WTC11 (cell line): ENCODE data around the gene WFDC9. TPM values are rescaled to one million over a fixed set of nuclear protein-coding genes. Genes with fewer than 3 reads are reported as not detected.

Experiments
- ATAC-seq: fragments of 200-7000 bp; cut with Tn5 transposase; 2 replicates; pipeline ENCODE4 v1.10.0; 2021; ENCODE audit warnings: mild to moderate bottlenecking, moderate library complexity
- CTCF ChIA-PET: fragments of 300-600 bp; sonication (Branson Sonifier 250); formaldehyde crosslinking; loops from one replicate; lab custom pipeline; 2021; ENCODE audit warnings: antibody characterized with exemption; lab: Charles Lee
- POLR2A ChIA-PET: fragments of 350-600 bp; sonication (Branson Sonifier 250); formaldehyde crosslinking; loops from one replicate; lab custom pipeline; 2021; ENCODE audit warnings: antibody characterized with exemption; lab: Charles Lee
- DNase-seq: peaks from one replicate; pipeline ENCODE4 v3.0.0; 2021; ENCODE audit warnings: low spot score
- H3K27ac Mint-ChIP-seq: 2 replicates; pipeline ENCODE4 v1.8.0; 2021; ENCODE audit warnings: mixed read lengths
- H3K27me3 Mint-ChIP-seq: 2 replicates; pipeline ENCODE4 v1.8.0; 2021; ENCODE audit warnings: low read depth, mild to moderate bottlenecking, moderate library complexity, mixed read lengths
- H3K36me3 Mint-ChIP-seq: 2 replicates; pipeline ENCODE4 v1.8.0; 2021; ENCODE audit warnings: mixed read lengths
- H3K4me1 Mint-ChIP-seq: 2 replicates; pipeline ENCODE4 v1.8.0; 2022; ENCODE audit warnings: mixed read lengths
- H3K4me3 Mint-ChIP-seq: 2 replicates; pipeline ENCODE4 v1.8.0; 2021; ENCODE audit warnings: mild to moderate bottlenecking, moderate library complexity, mixed read lengths
- H3K9me3 Mint-ChIP-seq: 2 replicates; pipeline ENCODE4 v1.8.0; 2021; ENCODE audit warnings: mixed read lengths
- CBFB ChIP-seq: sonication (generic); formaldehyde crosslinking; IDR thresholded peaks from 2 replicates; pipeline ENCODE4 v1.8.1; 2022; ENCODE audit warnings: mild to moderate bottlenecking, low read depth, missing genetic modification reagents
- EMX1 ChIP-seq: fragments of 250-450 bp; sonication (Bioruptor Pico); IDR thresholded peaks from 2 replicates; pipeline ENCODE4 v1.8.0; 2021; ENCODE audit warnings: mild to moderate bottlenecking
- IRF2 ChIP-seq: sonication (generic); formaldehyde crosslinking; IDR thresholded peaks from 2 replicates; pipeline ENCODE4 v1.8.0; 2022; ENCODE audit warnings: low read depth, missing genetic modification reagents, borderline replicate concordance
- JAZF1 ChIP-seq: fragments of 250-450 bp; sonication (Bioruptor Pico); IDR thresholded peaks from 2 replicates; pipeline ENCODE4 v1.9.0; 2021; ENCODE audit warnings: moderate library complexity, mild to moderate bottlenecking, inconsistent platforms
- KAT7 ChIP-seq: sonication (generic); formaldehyde crosslinking; IDR thresholded peaks from 2 replicates; pipeline ENCODE4 v1.8.1; 2023; ENCODE audit warnings: missing genetic modification reagents, mild to moderate bottlenecking, borderline replicate concordance
- NR1H2 ChIP-seq: sonication (generic); formaldehyde crosslinking; IDR thresholded peaks from 2 replicates; pipeline ENCODE4 v1.9.0; 2021; ENCODE audit warnings: mild to moderate bottlenecking, moderate library complexity, missing genetic modification reagents
- PRRX2 ChIP-seq: fragments of 250-450 bp; sonication (Bioruptor Pico); IDR thresholded peaks from 2 replicates; pipeline ENCODE4 v1.8.0; 2021; ENCODE audit warnings: mild to moderate bottlenecking
- RORB ChIP-seq: fragments of 250-450 bp; sonication (Bioruptor Pico); IDR thresholded peaks from 2 replicates; pipeline ENCODE4 v1.9.0; 2021; ENCODE audit warnings: mild to moderate bottlenecking
- SMAD3 ChIP-seq: sonication (generic); formaldehyde crosslinking; IDR thresholded peaks from 2 replicates; pipeline ENCODE4 v1.8.0; 2022; ENCODE audit warnings: missing genetic modification reagents, mild to moderate bottlenecking, borderline replicate concordance
- SMAD4 ChIP-seq: sonication (generic); formaldehyde crosslinking; IDR thresholded peaks from 2 replicates; pipeline ENCODE4 v1.8.0; 2022; ENCODE audit warnings: mild to moderate bottlenecking, missing genetic modification reagents
- SOX15 ChIP-seq: fragments of 250-450 bp; sonication (Bioruptor Pico); IDR thresholded peaks from 2 replicates; pipeline ENCODE4 v1.9.0; 2021; ENCODE audit warnings: mild to moderate bottlenecking
- TEAD1 ChIP-seq: sonication (generic); formaldehyde crosslinking; IDR thresholded peaks from 2 replicates; pipeline ENCODE4 v1.8.0; 2022; ENCODE audit warnings: mild to moderate bottlenecking, missing genetic modification reagents
- ZBTB21 ChIP-seq: sonication (generic); formaldehyde crosslinking; IDR thresholded peaks from 2 replicates; pipeline ENCODE4 v1.8.1; 2023; ENCODE audit warnings: mild to moderate bottlenecking, missing genetic modification reagents, borderline replicate concordance
- ZNF121 ChIP-seq: sonication (generic); formaldehyde crosslinking; IDR thresholded peaks from 2 replicates; pipeline ENCODE4 v1.8.0; 2023; ENCODE audit warnings: missing genetic modification reagents
- ZNF263 ChIP-seq: sonication (generic); formaldehyde crosslinking; IDR thresholded peaks from 2 replicates; pipeline ENCODE4 v1.8.1; 2022; ENCODE audit warnings: low read depth, mild to moderate bottlenecking, moderate library complexity, missing genetic modification reagents
- total RNA-seq: library from RNA; stranded (reverse); gene quantifications from 3 replicates; pipeline ENCODE4 v1.2.3, GENCODE V29; 2021
- TF ChIP-seq, protein P1 (sequence below): sonication (generic); formaldehyde crosslinking; IDR thresholded peaks from 2 replicates; pipeline ENCODE4 v1.8.1; 2023; ENCODE audit warnings: mild to moderate bottlenecking, missing genetic modification reagents, moderate library complexity
- TF ChIP-seq, protein P2 (sequence below): sonication (generic); formaldehyde crosslinking; IDR thresholded peaks from 2 replicates; pipeline ENCODE4 v1.8.1; 2023; ENCODE audit warnings: mild to moderate bottlenecking, moderate library complexity, missing genetic modification reagents
- TF ChIP-seq, protein P3 (sequence below): sonication (generic); formaldehyde crosslinking; IDR thresholded peaks from 2 replicates; pipeline ENCODE4 v1.8.0; 2023; ENCODE audit warnings: missing genetic modification reagents, mild to moderate bottlenecking, borderline replicate concordance
- TF ChIP-seq, protein P4 (sequence below): fragments of 250-450 bp; sonication (Bioruptor Pico); IDR thresholded peaks from 2 replicates; pipeline ENCODE4 v1.9.0; 2021; ENCODE audit warnings: moderate library complexity, mild to moderate bottlenecking, inconsistent platforms, borderline replicate concordance
- TF ChIP-seq, protein P5 (sequence below): sonication (generic); formaldehyde crosslinking; IDR thresholded peaks from 2 replicates; pipeline ENCODE4 v1.8.1; 2022; ENCODE audit warnings: missing genetic modification reagents, borderline replicate concordance
- TF ChIP-seq, protein P6 (sequence below): sonication (generic); formaldehyde crosslinking; IDR thresholded peaks from 2 replicates; pipeline ENCODE4 v1.8.1; 2022; ENCODE audit warnings: mild to moderate bottlenecking, missing genetic modification reagents, moderate library complexity, borderline replicate concordance

WFDC9 gene
- total RNA-seq, 1 experiment from 2014 or later, result not detected

DNA sequence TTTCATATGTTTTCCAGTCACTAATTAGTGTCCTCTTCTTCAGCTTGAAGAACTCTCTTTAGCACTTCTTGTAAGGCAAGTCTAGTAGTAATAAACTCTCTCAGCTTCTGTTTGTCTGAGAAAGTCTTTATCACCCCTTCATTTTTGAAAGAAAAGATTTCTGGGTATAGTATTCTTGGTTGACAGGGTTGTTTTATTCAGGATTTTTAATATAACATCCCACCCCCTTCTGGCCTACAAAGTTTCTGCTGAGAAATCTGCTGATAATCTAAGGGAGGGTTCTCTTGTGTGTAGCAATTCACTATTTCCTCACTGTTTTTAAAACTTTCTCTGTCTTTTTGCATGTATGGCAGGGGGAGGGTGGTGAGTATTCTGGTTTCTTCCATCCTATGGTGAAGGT lies 48.6 kb upstream of the WFDC9 start (continued):
- TF ChIP-seq, protein P1, sequence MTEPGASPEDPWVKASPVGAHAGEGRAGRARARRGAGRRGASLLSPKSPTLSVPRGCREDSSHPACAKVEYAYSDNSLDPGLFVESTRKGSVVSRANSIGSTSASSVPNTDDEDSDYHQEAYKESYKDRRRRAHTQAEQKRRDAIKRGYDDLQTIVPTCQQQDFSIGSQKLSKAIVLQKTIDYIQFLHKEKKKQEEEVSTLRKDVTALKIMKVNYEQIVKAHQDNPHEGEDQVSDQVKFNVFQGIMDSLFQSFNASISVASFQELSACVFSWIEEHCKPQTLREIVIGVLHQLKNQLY (CRISPR knock-in tag), result no peak
- TF ChIP-seq, protein P2, sequence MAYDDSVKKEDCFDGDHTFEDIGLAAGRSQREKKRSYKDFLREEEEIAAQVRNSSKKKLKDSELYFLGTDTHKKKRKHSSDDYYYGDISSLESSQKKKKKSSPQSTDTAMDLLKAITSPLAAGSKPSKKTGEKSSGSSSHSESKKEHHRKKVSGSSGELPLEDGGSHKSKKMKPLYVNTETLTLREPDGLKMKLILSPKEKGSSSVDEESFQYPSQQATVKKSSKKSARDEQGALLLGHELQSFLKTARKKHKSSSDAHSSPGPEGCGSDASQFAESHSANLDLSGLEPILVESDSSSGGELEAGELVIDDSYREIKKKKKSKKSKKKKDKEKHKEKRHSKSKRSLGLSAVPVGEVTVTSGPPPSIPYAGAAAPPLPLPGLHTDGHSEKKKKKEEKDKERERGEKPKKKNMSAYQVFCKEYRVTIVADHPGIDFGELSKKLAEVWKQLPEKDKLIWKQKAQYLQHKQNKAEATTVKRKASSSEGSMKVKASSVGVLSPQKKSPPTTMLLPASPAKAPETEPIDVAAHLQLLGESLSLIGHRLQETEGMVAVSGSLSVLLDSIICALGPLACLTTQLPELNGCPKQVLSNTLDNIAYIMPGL (CRISPR knock-in tag), result no peak
- TF ChIP-seq, protein P3, sequence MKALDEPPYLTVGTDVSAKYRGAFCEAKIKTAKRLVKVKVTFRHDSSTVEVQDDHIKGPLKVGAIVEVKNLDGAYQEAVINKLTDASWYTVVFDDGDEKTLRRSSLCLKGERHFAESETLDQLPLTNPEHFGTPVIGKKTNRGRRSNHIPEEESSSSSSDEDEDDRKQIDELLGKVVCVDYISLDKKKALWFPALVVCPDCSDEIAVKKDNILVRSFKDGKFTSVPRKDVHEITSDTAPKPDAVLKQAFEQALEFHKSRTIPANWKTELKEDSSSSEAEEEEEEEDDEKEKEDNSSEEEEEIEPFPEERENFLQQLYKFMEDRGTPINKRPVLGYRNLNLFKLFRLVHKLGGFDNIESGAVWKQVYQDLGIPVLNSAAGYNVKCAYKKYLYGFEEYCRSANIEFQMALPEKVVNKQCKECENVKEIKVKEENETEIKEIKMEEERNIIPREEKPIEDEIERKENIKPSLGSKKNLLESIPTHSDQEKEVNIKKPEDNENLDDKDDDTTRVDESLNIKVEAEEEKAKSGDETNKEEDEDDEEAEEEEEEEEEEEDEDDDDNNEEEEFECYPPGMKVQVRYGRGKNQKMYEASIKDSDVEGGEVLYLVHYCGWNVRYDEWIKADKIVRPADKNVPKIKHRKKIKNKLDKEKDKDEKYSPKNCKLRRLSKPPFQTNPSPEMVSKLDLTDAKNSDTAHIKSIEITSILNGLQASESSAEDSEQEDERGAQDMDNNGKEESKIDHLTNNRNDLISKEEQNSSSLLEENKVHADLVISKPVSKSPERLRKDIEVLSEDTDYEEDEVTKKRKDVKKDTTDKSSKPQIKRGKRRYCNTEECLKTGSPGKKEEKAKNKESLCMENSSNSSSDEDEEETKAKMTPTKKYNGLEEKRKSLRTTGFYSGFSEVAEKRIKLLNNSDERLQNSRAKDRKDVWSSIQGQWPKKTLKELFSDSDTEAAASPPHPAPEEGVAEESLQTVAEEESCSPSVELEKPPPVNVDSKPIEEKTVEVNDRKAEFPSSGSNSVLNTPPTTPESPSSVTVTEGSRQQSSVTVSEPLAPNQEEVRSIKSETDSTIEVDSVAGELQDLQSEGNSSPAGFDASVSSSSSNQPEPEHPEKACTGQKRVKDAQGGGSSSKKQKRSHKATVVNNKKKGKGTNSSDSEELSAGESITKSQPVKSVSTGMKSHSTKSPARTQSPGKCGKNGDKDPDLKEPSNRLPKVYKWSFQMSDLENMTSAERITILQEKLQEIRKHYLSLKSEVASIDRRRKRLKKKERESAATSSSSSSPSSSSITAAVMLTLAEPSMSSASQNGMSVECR (CRISPR knock-in tag), result no peak
- TF ChIP-seq NR1H2 (CRISPR knock-in tag) (no peak), IRF2 (CRISPR knock-in tag) (no peak), KAT7 (CRISPR knock-in tag) (no peak)
- TF ChIP-seq, protein P4, sequence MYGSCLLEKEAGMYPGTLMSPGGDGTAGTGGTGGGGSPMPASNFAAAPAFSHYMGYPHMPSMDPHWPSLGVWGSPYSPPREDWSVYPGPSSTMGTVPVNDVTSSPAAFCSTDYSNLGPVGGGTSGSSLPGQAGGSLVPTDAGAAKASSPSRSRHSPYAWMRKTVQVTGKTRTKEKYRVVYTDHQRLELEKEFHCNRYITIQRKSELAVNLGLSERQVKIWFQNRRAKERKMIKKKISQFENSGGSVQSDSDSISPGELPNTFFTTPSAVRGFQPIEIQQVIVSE, result no peak

DNA sequence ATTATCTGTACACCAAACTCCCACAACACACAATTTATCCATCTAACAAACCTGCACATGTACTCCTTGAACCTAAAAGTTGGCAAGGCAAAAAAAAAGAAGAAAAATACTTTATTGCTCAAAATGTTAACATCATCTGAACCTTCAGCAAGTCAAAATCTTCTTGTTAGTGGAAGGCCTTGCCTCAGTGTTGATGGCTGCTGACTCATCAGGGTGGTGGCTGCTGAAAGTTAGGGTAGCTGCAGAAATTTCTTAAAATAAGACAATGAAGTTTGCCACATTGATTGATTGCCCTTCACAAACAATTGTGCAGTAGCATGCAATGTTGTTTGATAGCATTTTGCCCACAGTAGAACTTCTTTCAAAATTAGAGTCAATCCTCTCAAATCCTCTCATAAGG lies 41.7 kb upstream of the WFDC9 start:
- peaks cover 7% of the 10 kb centered on the region; the same call in 1 of the 2 replicates for H3K36me3 Mint-ChIP-seq
- peaks cover 56% of the 10 kb centered on the region for H3K9me3 Mint-ChIP-seq
- POLR2A ChIA-PET, result no interaction called here
- ATAC-seq, result no peak
- no peak overlapping the region for H3K27ac Mint-ChIP-seq
- no peak for DNase-seq
- H3K4me3 Mint-ChIP-seq, result no peak overlapping the region
- CTCF ChIA-PET, result no interaction called here
- no peak for TF ChIP-seq SMAD4 (CRISPR knock-in tag)
- H3K27me3 Mint-ChIP-seq, result no peaks in the 10 kb centered on the region
- H3K4me1 Mint-ChIP-seq, result no peaks in the 10 kb centered on the region

DNA sequence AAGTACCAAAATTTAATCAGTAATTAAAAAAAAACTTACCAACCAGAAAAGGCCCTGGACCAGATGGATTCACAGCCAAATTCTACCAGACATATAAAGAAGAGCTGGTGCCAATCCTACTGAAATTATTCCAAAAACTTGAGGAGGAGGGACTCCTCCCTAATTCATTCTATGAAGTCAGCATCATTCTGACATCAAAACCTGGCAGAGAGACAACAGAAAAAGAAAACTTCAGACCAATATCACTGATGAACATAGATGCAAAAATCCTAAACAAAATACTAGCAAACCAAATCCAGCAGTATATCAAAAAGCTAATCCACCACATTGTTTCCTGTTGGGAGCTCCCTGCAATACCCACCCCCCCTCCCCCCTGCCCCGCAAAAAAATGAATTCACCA lies 39.1 kb upstream of the WFDC9 start, which contains the start of gene WFDC11:
Gene WFDC11, minus strand, starts transcription at position 101 of the 400 bp plus-strand sequence. CDS start 19,639 bp downstream, outside the sequence.
- peaks cover 52% of the 10 kb centered on the region for H3K9me3 Mint-ChIP-seq
- TF ChIP-seq, protein P5, sequence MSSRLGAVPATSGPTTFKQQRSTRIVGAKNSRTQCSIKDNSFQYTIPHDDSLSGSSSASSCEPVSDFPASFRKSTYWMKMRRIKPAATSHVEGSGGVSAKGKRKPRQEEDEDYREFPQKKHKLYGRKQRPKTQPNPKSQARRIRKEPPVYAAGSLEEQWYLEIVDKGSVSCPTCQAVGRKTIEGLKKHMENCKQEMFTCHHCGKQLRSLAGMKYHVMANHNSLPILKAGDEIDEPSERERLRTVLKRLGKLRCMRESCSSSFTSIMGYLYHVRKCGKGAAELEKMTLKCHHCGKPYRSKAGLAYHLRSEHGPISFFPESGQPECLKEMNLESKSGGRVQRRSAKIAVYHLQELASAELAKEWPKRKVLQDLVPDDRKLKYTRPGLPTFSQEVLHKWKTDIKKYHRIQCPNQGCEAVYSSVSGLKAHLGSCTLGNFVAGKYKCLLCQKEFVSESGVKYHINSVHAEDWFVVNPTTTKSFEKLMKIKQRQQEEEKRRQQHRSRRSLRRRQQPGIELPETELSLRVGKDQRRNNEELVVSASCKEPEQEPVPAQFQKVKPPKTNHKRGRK (CRISPR knock-in tag), result no peak
- TF ChIP-seq SMAD3 (CRISPR knock-in tag), result no peak
- TF ChIP-seq ZBTB21, result no peak
- TF ChIP-seq SOX15, result no peak
- no peak for TF ChIP-seq ZNF121 (CRISPR knock-in tag)
- TF ChIP-seq PRRX2 (CRISPR knock-in tag), result no peak
- TF ChIP-seq TEAD1 (CRISPR knock-in tag), result no peak
- TF ChIP-seq EMX1 (CRISPR knock-in tag), result no peak
- no peak for TF ChIP-seq CBFB (CRISPR knock-in tag)
- TF ChIP-seq RORB (CRISPR knock-in tag), result no peak
- TF ChIP-seq ZNF263, result no peak
- TF ChIP-seq, protein P2 (CRISPR knock-in tag), result no peak
- TF ChIP-seq, protein P6, sequence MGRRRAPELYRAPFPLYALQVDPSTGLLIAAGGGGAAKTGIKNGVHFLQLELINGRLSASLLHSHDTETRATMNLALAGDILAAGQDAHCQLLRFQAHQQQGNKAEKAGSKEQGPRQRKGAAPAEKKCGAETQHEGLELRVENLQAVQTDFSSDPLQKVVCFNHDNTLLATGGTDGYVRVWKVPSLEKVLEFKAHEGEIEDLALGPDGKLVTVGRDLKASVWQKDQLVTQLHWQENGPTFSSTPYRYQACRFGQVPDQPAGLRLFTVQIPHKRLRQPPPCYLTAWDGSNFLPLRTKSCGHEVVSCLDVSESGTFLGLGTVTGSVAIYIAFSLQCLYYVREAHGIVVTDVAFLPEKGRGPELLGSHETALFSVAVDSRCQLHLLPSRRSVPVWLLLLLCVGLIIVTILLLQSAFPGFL, result no peak
- no peak for TF ChIP-seq JAZF1 (CRISPR knock-in tag)
- peaks cover 6% of the 10 kb centered on the region for H3K36me3 Mint-ChIP-seq
- no peaks in the 10 kb centered on the region for H3K27me3 Mint-ChIP-seq
- ChIA-PET POLR2A (no interaction called here), CTCF (no interaction called here)
- H3K4me3 Mint-ChIP-seq, result no peak within 1 kb of the TSS
- DNase-seq (no peak), ATAC-seq (no peak)
- H3K27ac Mint-ChIP-seq, result no peak within 1 kb of the TSS
- no peaks in the 10 kb centered on the region for H3K4me1 Mint-ChIP-seq
